Omental fat pad (tissue), 4 donors: ENCODE results near the gene SEMA4D. TPM values are rescaled to one million over a fixed set of nuclear protein-coding genes. Genes with fewer than 3 reads are reported as not detected.

ENCODE experiments used
- ATAC-seq: fragments of 150-250 bp; one replicate; pipeline ENCODE4 v1.9.1; 2016; ENCODE audit warnings: mild to moderate bottlenecking, moderate library complexity; ENCODE audit not compliant: low FRiP score
- DNase-seq: peaks from one replicate; pipeline ENCODE4 v3.0.0-alpha.2; 2019; ENCODE audit warnings: low spot score
- CTCF ChIP-seq, 3 donors: fragments of 450-650 bp; IDR thresholded peaks; one replicate each; pipeline ENCODE4 v1.5.1; 2016 to 2017; ENCODE audit warnings: antibody characterized with exemption in 3 of 3, mild to moderate bottlenecking in 3 of 3, moderate library complexity in 2 of 3
- total RNA-seq, 4 donors: library from RNA; depleted of rRNA; stranded (reverse); fragments of >200 nt; gene quantifications; one replicate each; pipeline ENCODE4 v1.1.0, GENCODE V29; 2016

Gene SEMA4D
- total RNA-seq, 4 donors from 2014 or later = 14.2 to 49.5 (median 18.3) TPM

- DNase-seq = no peak
- TF ChIP-seq CTCF (IDR thresholded peaks at IDR 0.05) = no peak
- ATAC-seq = no peak
These were observed 44.5 kb downstream of the SEMA4D start for GRCh38 chr9:89453452-89453851.

- ATAC-seq = no peak
These were observed 45.4 kb downstream of the SEMA4D start for GRCh38 chr9:89452561-89452960.

GRCh38 chr9:89450213-89450612 is 47.7 kb downstream of the SEMA4D start:
- no peak for TF ChIP-seq CTCF (IDR thresholded peaks at IDR 0.05)
- ATAC-seq = no peak
- DNase-seq = no peak

More at GRCh38 chr9:89452561-89452960, 45.4 kb downstream of the SEMA4D start:
- no peak for DNase-seq
- no peak for TF ChIP-seq CTCF (IDR thresholded peaks at IDR 0.05)

GRCh38 chr9:89449261-89449671 is 48.6 kb downstream of the SEMA4D start:
- ATAC-seq (peak; percentile 7), DNase-seq (no peak)

GRCh38 chr9:89448821-89449220 is 49.1 kb downstream of the SEMA4D start:
- TF ChIP-seq CTCF (IDR thresholded peaks at IDR 0.05) = no peak
- no peak for ATAC-seq
- no peak for DNase-seq

More at GRCh38 chr9:89449261-89449671, 48.6 kb downstream of the SEMA4D start:
- TF ChIP-seq CTCF (IDR thresholded peaks at IDR 0.05) = no peak

GRCh38 chr9:89448381-89448780 is 49.5 kb downstream of the SEMA4D start:
- ATAC-seq (no peak), DNase-seq (no peak)
- TF ChIP-seq CTCF (IDR thresholded peaks at IDR 0.05) = no peak

GRCh38 chr9:89447416-89447815 is 50.5 kb downstream of the SEMA4D start:
- no peak for TF ChIP-seq CTCF (IDR thresholded peaks at IDR 0.05)
- DNase-seq (no peak), ATAC-seq (no peak)
